Pulmonary artery endothelial cell (primary cell): ENCODE measurements around the gene TEX22. TPM values are rescaled to one million over a fixed set of nuclear protein-coding genes. Genes with fewer than 3 reads are reported as not detected.

ENCODE experiments used
- DNase-seq: peaks from one replicate; pipeline ENCODE4 v3.0.0-alpha.2; 2011; ENCODE audit warnings: low read depth, low spot score
- total RNA-seq: library from RNA; depleted of rRNA; stranded (reverse); fragments of >200 nt; gene quantifications from 2 replicates; pipeline ENCODE4 v1.2.3, GENCODE V29; 2014

TEX22 gene
- total RNA-seq, 1 donor from 2014 or later = 0.13 TPM

GRCh38 chr14:105437723-105438500, 39.6 kb downstream of the TEX22 start:
- DNase-seq = no peak

GRCh38 chr14:105439179-105439578, 40.8 kb downstream of the TEX22 start:
- no peak for DNase-seq

- DNase-seq = peak; percentile 33
These were observed 41.6 kb downstream of the TEX22 start for GRCh38 chr14:105439710-105440553.

- DNase-seq = no peak
These were observed 42.2 kb downstream of the TEX22 start for GRCh38 chr14:105440554-105440900.

- no peak for DNase-seq
These were observed 42.7 kb downstream of the TEX22 start for GRCh38 chr14:105440992-105441391.

GRCh38 chr14:105442125-105442524, 43.8 kb downstream of the TEX22 start:
- DNase-seq = no peak

- DNase-seq = no peak
These were observed 44.5 kb downstream of the TEX22 start for GRCh38 chr14:105442834-105443233.

- no peak for DNase-seq
These were observed 46.5 kb downstream of the TEX22 start for GRCh38 chr14:105444859-105445258.

- DNase-seq = no peak
These were observed 47.0 kb downstream of the TEX22 start for GRCh38 chr14:105445290-105445689.

- DNase-seq = no peak
These were observed 47.8 kb downstream of the TEX22 start for GRCh38 chr14:105445901-105446845.

GRCh38 chr14:105446971-105447370, 48.6 kb downstream of the TEX22 start:
- DNase-seq = no peak

GRCh38 chr14:105447651-105448640, 49.6 kb downstream of the TEX22 start:
- DNase-seq = no peak

- DNase-seq = no peak
These were observed 50.4 kb downstream of the TEX22 start for GRCh38 chr14:105448706-105449111.

- no peak for DNase-seq
These were observed 51.2 kb downstream of the TEX22 start for GRCh38 chr14:105449276-105450122.

GRCh38 chr14:105450123-105450505, 51.8 kb downstream of the TEX22 start:
- no peak for DNase-seq

- DNase-seq = no peak
These were observed 52.8 kb downstream of the TEX22 start for GRCh38 chr14:105450864-105451720.

GRCh38 chr14:105452963-105453362, 54.6 kb downstream of the TEX22 start:
- no peak for DNase-seq

GRCh38 chr14:105453847-105454246, 55.5 kb downstream of the TEX22 start:
- DNase-seq = no peak
